HG02571 (cell line): ENCODE results near the gene RGS6.
"Not testable (repeated sequence)": the region's sequence is repeated elsewhere in the genome, so short reads cannot be mapped to it uniquely, and the experiment has no call there.

Experiments used
- ATAC-seq: cut with Tn5 transposase; IDR thresholded peaks from one replicate; pipeline ENCODE4 v1.9.1; 2021; ENCODE audit warnings: mild to moderate bottlenecking, moderate library complexity; ENCODE audit not compliant: unreplicated experiment

The RGS6 gene

GRCh38 chr14:71932229-71932981 is at the start of gene RGS6:
Gene RGS6 (plus strand): TSS chr14:71932429.
- ATAC-seq: no peak

- no peak for ATAC-seq
Measured at GRCh38 chr14:71883094-71883493, 49.1 kb upstream of the RGS6 start.

GRCh38 chr14:71885301-71885700 is 46.9 kb upstream of the RGS6 start:
- ATAC-seq: no peak

GRCh38 chr14:71887802-71888201 is 44.4 kb upstream of the RGS6 start:
- not testable (repeated sequence) for ATAC-seq

GRCh38 chr14:71890541-71890940 is 41.7 kb upstream of the RGS6 start:
- ATAC-seq: no peak

- no peak for ATAC-seq
Measured at GRCh38 chr14:71891185-71891584, 41.0 kb upstream of the RGS6 start.

- no peak for ATAC-seq
Measured at GRCh38 chr14:71891970-71892369, 40.3 kb upstream of the RGS6 start.

- no peak for ATAC-seq
Measured at GRCh38 chr14:71905031-71905430, 27.2 kb upstream of the RGS6 start.

GRCh38 chr14:71905860-71906259 is 26.4 kb upstream of the RGS6 start:
- no peak for ATAC-seq

GRCh38 chr14:71907793-71908515 is 24.3 kb upstream of the RGS6 start:
- no peak for ATAC-seq

GRCh38 chr14:71911669-71912068 is 20.6 kb upstream of the RGS6 start:
- ATAC-seq: no peak

GRCh38 chr14:71913342-71913741 is 18.9 kb upstream of the RGS6 start:
- no peak for ATAC-seq

GRCh38 chr14:71918955-71919354 is 13.3 kb upstream of the RGS6 start:
- no peak for ATAC-seq

GRCh38 chr14:71923513-71923912 is 8.7 kb upstream of the RGS6 start:
- no peak for ATAC-seq

- ATAC-seq: no peak
Measured at GRCh38 chr14:71931492-71932228, 569 bp upstream of the RGS6 start.

GRCh38 chr14:71933001-71933587 is 865 bp downstream of the RGS6 start:
- ATAC-seq: no peak

GRCh38 chr14:71938273-71938672 is 6.0 kb downstream of the RGS6 start:
- ATAC-seq: not testable (repeated sequence)

- not testable (repeated sequence) for ATAC-seq
Measured at GRCh38 chr14:71939344-71939743, 7.1 kb downstream of the RGS6 start.

GRCh38 chr14:71940500-71940899 is 8.3 kb downstream of the RGS6 start:
- ATAC-seq: not testable (repeated sequence)

GRCh38 chr14:71941616-71942015 is 9.4 kb downstream of the RGS6 start:
- not testable (repeated sequence) for ATAC-seq
